GM21526 (cell line): ENCODE data around the gene GTF3A.
A peak's percentile ranks its signal among the peaks of the same experiment; 100 is the strongest.

Experiments used
- ATAC-seq: cut with Tn5 transposase; IDR thresholded peaks from one replicate; pipeline ENCODE4 v1.9.1; 2021; ENCODE audit warnings: moderate library complexity; ENCODE audit not compliant: unreplicated experiment, low FRiP score

The GTF3A gene

DNA sequence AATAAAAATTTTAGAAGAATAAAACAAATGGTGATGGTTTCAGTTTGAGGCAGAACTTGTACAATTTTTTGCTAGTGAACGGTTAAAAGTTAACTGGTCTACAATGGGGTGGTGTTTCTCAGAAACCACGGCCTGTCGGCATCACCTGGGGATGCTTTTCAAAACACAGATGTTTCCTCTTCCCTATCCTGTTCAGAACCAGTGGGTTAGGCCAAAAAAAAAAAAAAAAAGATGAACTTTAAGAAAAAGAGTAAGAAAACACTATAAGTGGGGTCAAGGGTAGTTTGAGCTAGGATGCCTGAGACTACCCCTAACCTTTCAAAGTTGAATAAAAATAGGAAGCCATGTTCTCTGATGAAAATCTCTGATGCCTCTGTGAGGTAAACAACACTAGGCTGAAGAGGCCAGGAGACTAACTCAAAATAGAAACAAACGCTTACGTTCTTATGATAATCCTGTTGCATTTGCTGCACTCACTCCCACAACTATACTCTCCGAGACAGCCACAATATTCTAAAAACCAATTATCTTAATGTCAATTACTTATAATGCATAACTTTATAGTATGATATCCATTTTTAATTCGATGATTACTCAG, 22.7 kb downstream of the GTF3A start:
- no peak for ATAC-seq

DNA sequence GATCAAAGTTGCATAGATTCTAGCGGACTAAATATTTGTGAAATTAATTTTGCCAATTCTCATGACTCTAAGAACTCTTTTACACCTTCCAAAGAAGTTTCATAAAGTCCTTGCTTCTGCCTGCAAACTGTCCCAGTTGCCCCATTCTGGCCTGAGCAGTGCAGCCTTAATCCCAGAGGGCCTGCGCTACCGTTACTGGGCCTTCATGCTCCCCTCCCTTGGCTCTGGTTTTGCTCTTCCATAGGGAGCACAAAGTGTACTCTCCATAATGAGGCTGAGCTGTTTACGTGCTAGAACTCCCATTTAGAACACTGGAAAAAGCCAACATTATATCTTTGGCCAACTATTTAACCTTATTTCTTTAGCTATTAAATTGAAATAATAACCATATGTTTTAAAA, 23.9 kb downstream of the GTF3A start:
- no peak for ATAC-seq

DNA sequence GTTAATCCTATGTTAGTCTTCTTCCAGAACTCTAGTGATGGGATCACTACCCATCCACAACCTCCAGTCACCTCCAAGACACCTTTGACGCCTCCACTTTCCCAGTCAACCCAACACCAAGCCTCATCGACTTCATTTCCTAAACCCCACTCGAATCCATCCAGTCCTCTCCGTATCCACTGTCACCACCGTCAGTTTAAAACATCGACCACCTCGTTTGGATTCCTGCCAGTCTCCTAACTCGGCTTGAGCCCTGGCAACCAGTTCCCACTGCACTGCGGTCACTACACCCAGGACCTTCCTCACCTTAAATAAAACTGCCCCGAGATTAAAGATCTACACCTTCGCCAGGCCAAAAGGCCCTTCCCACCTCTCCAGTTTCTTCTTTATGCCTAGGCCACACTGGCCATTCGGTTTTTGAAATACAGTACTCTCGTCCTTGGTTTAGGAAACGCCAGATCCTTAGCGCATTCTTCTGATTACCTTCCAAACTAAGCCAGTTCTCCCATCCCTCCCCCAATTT, 24.7 kb downstream of the GTF3A start:
- ATAC-seq: no peak

DNA sequence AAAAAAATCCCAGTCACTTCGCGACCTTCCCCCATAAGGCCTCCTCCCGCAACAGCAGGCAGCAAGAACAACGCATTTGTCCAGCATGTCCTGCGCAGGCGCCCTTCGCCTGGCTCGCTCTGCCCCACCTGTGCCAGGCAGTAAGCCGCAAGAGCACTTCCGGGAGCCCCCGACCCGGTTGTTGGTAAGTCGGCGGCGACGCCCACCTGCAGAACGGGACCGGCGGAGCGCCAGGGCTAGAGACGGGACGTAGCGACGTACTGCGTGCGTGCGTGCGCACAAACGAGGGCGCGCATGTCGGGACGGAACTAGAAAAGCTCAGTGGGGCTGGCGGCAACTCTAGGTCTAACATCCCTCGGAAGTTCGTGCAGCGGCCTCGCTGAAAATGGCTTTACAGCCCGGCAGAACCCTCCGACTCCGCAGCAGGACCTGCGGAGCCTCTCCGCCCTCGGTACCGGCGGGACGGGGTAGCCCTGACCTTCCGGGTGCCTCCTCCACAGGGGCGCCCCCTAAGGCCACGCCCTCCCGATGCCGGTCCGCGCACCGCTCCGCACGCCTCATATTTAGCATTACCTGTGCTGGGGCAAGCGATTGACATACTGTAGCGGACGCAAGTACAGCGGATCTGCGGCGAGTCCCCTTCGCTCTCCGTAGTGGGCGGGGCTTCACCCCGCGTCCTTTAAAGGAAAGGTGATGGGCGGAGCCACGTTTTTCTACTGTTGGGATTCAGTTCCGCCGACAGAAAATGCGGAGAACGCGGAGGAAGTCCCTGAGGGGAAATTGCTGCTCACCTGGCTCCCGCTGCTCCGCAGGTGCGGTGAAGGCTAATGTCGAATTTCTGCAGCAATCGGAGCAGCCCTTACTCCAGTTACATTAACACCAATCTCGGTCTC, 25.8 kb downstream of the GTF3A start, which contains the start of gene MTIF3:
Gene MTIF3 (minus strand): TSS at position 629 of the 893 bp plus-strand sequence. CDS start 10,116 bp downstream, outside the sequence.
- ATAC-seq: peak; percentile 83

DNA sequence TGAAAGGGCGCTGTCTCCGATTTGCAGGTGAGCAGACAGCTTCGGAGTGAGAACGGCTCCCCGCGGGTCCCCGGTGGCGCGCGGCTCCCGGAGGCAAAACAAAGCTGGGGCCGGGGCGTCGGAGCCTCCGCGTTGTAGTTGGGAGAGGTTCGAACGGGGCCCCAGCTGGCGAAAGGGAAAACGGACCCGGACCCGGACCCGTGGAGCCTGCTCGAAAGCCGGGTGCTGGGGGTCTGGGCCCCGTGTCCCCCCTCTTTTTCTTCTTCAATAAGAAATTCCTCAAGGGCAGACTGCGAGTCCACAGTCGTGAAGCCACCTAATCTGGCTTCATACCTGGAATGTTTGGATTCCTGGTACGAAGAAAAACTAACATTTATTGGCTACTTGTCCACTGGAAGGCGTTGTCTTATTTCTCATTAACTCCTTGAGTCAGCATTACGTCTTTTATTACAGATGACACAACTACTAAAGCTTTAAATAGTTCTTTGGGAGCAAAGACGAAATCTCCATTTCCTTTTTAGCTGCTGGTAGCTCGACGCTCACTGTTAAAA, 26.6 kb downstream of the GTF3A start:
- ATAC-seq: peak; percentile 3

DNA sequence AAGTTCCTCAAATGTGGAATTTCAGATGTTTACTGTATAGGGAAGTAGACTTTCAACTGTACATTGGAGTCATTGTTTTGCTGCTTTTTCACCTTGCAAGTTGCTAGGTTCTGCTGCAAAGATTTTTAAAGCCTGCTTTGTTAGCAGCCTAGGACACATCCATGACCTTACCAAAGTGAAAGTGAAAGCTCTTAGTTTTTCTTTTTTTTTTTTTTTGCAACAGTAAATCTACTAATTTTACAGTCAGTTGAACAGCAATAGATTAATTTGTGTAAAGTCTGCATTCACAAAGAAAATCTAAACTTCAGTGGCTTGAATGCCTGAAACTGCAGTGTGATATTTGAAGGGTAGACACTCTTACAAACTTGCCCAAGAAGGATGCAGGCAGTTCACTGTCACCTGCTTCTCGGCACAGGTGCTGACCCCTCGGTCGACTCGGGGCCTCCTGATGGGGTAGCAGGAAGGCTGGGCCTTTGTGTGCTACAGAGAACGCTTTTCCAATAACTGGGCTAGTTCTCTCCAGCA, 31.0 kb downstream of the GTF3A start:
- no peak for ATAC-seq

DNA sequence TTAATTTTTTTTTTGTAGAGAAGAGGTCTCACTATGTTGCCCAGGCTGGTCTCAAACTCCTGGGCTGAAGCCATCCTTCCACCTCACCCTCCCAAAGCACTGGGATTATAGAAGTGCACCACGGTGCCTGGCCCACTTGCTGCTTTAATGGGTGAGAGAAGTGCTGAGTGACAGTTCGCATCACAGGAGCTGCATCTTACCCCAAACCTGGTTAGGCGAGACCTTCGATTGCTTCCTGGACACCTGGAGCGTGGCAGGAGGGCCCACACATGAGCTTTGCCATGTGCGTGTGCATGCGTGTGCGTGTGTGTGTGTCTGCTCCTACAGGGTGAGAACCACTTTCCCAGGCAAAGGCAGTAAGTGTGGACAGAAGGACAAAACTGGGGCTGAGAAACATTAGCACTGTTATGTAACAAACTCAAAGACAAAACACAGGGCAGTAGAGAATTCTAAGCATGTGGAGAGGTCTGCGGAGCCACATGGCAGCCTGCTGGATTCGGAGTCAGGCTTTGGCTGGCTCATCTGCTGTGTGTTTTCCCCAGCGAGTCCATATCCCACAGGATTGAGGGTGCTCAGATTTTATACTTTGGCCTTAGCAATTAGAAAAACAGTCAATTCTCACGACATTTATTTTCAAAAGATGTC, 37.6 kb downstream of the GTF3A start:
- ATAC-seq: no peak

DNA sequence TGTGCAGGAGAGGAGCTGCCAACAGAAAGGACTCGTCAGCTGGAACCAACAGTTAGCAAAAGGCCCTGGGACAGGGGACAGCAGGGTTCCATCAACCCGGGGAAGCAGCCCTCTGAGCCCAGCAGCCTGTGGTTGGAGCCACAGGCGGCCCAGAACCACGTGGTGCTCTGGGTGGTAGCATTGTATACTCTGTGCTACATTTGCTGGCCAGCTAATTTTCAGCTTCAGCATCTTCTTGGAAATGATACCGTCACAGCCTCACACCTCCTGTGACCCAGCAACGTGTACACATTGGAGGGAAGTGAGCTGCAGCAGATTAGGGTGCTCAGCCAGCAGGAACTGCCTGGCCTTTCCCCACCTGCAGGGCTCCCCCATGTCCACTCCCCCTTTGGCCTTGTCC, 39.1 kb downstream of the GTF3A start:
- no peak for ATAC-seq

DNA sequence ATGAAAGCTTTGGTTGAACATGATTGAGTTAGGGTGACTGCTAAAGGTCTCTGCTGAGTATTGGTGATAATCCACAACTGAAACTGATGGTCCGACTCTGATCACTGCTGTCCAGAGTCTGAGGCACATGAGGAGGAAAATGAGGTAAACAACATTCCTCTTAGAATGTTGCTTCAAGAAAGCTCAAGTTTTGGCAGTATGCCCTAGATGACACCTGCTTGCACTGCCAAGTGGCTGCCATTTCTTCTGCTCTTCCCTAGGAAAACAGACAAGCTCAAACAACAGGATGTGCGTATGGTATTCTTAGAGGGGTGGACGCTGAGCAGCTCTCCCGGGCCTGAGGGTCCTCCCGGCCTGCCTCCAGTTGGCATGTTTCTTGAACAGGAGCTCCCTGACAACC, 41.2 kb downstream of the GTF3A start:
- ATAC-seq: no peak

DNA sequence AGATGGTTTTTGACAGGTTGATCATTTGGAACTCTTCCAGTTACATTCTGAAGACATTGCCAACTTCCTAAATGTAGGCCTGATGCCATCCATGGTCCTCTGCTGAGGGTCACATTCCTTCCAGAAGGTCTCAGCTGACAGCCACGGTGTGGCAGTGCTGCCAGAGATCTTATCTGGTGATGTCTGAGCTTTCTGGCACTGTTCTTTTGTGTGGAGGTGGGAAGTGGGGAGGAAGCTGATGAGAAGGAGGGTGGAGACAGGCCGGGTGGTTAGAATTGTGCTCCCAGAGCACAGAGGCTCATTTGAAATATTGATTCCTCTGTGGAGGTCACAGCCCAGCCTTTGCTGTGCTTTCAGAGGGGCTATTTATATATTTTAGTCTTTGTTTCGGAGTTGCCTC, 42.1 kb downstream of the GTF3A start:
- ATAC-seq: no peak

DNA sequence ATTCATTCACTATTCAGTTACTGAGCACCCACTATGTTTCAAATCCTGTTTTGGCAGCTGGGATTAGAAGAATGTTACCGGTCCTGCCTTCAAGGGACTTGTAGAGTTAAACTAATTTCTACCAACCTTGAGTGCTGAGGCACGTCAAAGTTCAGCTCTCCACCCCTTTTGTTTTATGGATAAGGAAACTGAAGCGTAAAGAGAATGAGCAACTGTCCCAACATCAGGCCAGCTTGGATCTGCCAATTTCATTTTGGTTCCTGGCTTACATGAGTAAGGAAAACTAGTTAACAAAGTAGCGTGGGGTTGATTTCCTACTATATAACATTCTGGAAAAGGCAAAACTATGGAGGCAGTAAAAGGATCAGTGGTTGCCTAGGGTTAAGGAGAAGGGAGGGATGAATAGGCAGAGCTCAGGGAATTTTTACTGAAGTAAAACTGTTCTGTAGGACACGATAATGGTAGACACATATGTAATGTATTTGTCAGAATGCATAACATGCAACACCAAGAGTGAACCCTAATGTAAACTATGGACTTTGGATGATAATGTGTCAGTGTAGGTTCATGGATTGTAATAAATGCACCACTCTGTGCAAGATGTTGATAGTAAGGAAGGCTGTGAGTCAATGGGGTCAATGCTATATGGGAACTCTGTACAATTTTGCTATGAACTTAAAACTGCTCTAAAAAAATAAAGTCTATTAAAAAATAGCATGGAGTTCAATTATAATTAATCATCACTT, 45.8 kb downstream of the GTF3A start:
- no peak for ATAC-seq

DNA sequence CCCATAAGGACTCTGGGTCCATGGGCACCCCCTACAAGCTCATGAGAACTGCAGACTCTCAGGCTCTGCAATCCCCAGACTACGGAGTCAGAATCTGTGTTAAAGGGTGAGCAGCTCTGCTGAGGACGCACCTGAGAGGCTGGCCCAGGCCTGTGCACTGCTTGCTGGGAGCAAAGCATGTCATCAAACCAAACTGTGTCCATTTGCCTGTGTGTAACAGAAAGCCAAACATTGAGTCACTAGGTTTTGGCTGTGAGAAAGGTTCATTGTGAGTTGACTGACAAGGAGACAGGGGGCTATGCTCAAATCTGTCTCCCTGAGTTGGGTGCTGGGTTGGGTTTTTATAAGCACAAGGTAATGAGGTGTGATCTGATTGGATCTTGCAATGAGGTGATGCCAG, 48.0 kb downstream of the GTF3A start:
- no peak for ATAC-seq

DNA sequence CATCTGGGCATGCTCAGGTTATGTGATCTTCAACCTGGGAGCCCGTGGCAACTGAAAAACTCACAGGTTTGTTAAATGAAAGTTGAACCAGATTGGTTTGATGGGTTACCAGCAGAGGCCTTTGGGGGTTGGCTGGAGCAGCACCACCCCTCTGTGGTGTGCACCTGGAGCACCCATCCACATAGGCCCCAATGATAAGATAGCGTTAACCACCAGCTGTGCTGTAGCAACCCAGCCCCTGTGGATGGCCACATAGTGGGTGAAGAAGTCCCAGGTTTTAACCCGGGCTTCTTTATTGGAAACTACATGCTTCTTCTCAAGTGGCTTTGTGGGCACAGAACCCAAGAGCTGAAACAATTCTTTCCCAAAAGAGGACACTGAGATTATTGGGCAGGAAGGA, 48.5 kb downstream of the GTF3A start:
- ATAC-seq: no peak

DNA sequence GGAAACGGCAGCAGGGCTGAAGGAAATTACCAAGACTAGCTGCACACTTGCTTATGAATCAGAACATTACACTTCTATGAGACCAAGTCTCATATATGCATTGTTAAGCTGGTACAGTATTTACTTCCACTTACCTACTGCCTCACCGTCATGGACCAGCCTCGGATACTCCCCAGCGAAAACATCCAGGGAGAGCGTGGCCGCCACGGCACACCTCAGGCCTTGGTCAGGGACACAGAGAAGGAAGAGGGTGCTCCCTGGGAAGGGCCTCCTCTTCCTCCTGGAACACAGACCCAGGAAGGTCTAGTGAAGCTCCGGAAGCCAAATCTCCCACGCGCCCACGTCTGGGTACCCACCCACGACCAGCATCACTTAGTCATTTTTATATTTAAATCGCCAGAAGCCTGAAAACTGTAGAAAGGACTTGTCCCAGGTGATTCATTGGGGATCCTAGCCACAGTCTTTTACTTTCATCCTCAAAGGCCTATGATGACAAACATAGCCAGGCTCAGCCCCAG, 50.4 kb downstream of the GTF3A start:
- no peak for ATAC-seq

DNA sequence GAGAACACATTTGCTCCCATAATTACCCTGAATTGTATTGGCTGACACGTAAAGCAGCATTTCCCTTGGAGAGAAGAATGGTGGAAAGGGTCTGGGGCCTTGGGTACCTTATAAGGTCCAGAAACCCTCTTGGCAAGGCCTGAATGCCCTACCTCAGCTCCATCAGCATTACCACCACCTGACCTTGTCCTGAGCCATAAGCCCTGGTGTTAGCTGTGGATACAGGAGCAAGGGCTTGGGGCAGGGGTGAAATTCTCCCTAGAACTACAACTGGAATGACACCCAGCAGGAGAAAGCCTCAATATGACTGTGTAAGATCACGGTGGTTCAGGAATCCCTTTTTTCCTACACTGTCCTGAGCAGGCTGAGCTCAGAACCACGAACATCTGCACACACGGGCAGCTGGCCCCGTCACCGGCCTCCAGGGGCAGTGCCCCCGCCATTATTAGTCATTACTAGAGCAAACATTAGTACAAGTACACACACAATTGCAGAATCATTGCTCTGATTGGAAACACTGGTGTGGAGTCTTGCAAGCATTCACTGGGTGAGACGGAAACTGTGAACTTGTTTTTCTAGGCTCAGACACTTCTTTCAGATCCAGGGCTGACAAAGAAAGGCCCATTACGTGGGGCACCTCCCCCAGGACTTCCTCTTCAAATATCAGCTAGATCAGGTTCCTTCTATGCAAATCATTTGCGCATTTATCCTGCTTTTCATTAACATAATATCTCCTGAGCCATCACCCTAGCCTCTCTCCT, 52.7 kb downstream of the GTF3A start:
- peak; percentile 60 for ATAC-seq

DNA sequence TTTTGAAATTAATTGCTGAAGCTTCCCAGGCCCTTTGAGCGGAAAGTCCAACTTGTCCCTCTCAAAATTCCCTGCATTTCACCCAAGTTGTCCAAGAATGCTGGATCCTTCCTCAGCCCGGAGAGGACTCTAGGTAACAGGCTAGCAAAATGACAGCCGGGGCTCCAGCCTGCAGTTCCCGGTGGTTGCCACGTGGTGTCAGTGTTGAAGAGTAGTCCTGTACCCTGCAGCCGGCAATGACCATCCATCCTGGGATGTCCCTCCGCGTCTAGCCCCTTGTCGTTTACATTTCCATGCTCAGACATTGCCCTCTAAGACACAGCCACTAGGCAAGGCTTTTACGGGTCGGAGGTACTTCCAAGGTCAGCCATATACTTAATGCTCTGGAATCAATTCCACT, 57.3 kb downstream of the GTF3A start:
- ATAC-seq: no peak

DNA sequence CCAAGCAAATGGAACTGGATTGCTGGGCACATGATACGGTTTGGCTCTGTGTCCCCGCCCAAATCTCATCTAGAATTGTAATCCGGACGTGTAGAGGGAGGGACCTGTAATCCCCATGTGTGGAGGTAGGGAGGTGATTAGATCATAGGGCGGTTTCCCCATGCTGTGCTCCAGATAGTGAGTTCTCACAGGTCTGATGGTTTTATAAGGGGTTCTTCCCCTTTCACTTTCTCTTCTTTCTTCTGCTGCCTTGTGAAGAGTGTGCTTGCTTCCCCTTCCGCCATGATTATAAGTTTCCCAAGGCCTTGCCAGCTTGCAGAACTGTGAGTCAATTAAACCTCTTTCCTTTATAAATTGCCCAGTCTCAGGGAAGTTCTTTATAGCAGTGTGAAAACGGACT, 58.6 kb downstream of the GTF3A start:
- peak; percentile 90 for ATAC-seq

DNA sequence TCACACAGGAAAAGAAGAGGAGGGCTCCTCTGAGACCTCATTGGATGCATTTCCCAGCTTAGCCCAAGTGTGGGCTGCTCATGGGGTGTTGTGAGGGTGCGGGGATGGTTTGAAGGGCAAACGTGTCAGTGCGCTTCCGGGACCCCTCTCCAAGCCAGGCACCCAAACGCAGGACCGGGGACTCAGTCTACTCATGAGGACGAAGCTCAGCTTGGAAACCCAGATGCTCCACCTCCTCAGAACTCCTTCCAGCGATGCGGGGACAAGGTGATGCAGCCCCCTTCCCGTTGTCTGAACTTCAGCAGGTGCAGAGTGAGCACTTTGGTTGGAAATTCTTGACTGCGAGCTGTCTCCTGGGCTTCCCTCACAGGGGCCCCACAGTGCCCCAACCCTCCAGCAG, 59.0 kb downstream of the GTF3A start:
- no peak for ATAC-seq
